Gastrocnemius medialis (tissue), 4 donors: ENCODE results near the gene CALML5.

Source experiments
- POLR2A ChIP-seq, 2 donors: fragments of 450-650 bp; IDR thresholded peaks; one replicate each; pipeline ENCODE4 v1.6.1; 2017; ENCODE audit warnings: antibody characterized with exemption in 2 of 2, mild to moderate bottlenecking in 2 of 2, moderate library complexity in 2 of 2
- TF ChIP-seq, protein P1 (sequence below), 5 experiments: fragments of 450-650 bp in 3 of 5; fragments of 200-600 bp in 2 of 5; sonication (generic) in 2 of 5; IDR thresholded peaks in 4 of 5; conservative IDR thresholded peaks in 1 of 5; 1 replicate in 4 of 5; 2 replicates in 1 of 5; pipeline ENCODE4 v1.5.1; 2016 to 2019; ENCODE audit warnings: antibody characterized with exemption in 5 of 5, mild to moderate bottlenecking in 3 of 5, moderate library complexity in 3 of 5

DNA sequence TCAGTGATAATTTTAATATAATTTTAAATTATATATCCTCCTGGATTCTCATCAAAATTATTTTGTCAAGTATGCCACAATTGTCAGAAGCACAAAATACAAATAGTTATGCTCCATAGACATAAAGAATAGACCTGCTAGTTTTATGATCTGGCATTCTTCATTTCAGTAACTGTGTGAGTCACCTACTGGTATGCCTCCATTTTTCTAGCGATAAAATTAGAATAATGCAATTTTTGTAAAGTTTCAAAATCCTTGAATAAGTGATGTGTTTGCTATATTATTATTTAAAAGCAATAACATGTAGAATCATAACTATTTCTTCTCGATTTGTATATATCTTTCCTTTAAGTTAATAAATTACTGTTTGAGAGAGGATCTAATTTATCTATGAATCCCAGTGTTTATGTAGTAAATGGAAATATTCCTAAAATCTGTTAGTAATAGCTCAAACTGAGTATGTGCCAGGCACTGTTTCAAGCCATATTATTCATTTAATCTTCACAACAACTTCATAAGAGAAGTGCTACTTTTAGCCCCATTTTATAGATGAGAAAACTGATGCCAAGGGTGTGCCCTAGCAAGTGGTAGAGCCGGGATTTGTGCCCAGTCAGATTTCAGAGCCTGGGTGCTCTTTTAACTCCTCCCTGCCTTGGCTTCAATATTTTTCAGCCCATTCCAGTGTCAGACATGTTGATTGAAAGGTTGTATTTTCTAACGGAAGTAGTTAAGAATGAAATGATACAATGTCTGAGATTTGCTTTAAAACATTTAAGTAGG lies 48.6 kb downstream of the CALML5 start:
- TF ChIP-seq POLR2A (IDR thresholded peaks at IDR 0.05) = no peak
- TF ChIP-seq, protein P1, sequence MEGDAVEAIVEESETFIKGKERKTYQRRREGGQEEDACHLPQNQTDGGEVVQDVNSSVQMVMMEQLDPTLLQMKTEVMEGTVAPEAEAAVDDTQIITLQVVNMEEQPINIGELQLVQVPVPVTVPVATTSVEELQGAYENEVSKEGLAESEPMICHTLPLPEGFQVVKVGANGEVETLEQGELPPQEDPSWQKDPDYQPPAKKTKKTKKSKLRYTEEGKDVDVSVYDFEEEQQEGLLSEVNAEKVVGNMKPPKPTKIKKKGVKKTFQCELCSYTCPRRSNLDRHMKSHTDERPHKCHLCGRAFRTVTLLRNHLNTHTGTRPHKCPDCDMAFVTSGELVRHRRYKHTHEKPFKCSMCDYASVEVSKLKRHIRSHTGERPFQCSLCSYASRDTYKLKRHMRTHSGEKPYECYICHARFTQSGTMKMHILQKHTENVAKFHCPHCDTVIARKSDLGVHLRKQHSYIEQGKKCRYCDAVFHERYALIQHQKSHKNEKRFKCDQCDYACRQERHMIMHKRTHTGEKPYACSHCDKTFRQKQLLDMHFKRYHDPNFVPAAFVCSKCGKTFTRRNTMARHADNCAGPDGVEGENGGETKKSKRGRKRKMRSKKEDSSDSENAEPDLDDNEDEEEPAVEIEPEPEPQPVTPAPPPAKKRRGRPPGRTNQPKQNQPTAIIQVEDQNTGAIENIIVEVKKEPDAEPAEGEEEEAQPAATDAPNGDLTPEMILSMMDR (IDR thresholded peaks at IDR 0.05 in 4 of 5, conservative IDR thresholded peaks at IDR 0.05 in 1 of 5) = no peak
